ENCODE measurements around the gene DNAJB5. TPM values are rescaled to one million over a fixed set of nuclear protein-coding genes. Genes with fewer than 3 reads are reported as not detected.
A peak's percentile ranks its signal among the peaks of the same experiment; 100 is the strongest.

The DNAJB5 gene
- polyA plus RNA-seq, 1 donor = 9.3 TPM

DNA sequence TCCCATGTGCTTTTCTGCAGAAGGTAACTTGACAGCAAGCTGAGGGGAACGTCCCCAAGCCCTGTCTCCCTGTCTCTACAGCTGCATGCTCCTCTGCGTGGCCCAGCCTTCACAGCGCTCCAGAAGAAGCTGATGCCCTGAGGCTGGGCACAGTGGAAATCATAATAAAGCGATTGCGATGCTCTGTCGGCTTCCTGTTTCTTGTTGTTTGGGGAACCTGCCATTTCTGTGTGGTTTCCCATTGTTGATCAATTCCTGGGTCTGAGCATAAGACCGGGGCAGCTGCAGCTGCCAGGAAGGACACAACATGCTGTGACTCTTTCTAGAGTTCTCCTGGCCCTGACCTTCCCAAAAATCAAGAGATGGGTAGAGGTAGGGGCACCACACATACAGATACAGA, 7.2 kb upstream of the DNAJB5 start:
- DNase-seq = no peak

DNA sequence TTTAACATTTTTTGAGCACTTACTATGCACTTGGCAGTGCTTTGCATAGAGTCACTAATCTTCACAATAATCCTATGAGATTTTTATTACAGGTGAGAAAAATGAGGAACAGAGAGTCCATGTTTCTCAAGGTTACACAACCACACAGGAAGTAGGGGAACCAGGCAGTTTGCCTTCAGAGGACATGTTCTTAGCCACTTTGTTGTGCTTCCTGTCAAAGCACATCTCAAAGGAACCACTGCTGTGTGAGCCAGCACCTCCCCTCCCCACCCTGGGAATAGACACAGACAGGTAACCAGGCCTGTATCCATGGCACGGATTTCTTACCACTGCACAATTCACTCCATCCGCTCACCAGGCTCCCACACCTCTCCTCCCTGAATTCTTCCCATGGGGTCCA, 6.3 kb upstream of the DNAJB5 start:
- DNase-seq = no peak

DNA sequence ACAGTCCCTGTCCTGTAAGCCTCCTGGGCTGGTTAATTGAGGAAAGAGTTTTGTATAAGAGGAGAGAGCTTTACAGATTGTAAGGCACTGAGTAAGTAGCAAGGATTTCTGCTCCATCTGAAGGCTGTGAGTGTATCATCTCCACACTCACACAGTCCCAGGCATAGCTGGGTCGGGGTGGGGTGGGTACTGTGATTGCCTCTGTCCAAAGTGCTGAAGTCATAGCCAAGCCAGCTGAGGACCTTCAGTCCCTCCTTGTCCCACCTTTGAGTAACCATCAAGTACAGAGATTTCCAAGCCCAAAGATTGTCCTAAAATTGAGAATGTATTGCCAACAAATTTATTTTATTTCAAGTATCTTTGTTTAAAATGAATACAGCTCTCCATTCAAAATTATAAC, 5.5 kb upstream of the DNAJB5 start:
- DNase-seq = peak; percentile 75

DNA sequence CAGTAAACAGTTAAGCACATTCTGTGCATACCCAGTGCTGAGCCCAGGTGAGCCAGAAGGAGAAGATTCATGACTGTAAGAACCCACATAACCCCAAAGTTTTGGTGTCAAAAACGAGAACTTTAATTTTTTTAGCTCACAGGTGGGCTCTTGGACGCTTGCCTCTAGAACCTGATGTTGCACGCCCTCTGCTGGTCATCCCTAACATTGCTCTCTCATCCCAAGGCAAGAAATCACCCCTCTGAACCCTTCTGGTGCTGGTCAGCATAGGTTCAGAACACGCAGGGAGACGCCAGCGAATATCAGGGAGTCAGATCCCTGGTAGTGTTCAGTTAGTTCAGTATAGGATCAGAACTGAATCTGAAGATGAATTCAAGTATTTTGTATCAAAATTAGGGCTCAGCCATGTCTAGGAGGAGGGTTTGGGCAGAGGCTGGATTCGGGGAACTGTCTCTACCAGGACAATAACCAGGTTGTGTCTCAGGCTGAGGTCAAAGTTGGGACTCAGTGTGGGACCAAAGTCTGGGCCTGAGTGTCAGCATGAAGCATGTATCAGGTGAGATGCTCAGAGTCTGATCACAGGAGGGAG, 4.1 kb upstream of the DNAJB5 start:
- DNase-seq = no peak

DNA sequence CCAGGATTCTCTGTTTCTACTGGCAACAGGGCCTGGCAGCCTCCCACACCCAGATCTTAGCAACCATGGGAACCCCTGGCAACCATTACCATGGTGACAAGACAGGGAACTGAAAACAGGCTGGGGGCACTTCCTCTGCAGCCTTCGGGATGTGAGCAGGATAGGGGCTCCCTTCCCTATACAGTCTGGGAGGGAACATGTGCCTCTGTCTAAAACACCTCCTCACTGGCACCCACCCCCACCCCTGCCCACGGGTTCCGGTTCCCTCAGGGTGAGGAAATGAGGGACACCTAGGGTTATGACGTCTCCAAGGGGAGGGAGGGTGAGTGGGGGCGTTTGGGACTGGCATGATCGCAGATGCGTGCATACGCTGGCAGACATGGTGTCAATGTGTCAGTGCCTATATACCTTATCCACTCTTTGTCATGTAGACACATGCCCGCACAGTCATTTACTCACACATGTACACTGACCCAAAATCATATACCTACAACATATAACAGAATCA, 3.0 kb upstream of the DNAJB5 start:
- DNase-seq = no peak

DNA sequence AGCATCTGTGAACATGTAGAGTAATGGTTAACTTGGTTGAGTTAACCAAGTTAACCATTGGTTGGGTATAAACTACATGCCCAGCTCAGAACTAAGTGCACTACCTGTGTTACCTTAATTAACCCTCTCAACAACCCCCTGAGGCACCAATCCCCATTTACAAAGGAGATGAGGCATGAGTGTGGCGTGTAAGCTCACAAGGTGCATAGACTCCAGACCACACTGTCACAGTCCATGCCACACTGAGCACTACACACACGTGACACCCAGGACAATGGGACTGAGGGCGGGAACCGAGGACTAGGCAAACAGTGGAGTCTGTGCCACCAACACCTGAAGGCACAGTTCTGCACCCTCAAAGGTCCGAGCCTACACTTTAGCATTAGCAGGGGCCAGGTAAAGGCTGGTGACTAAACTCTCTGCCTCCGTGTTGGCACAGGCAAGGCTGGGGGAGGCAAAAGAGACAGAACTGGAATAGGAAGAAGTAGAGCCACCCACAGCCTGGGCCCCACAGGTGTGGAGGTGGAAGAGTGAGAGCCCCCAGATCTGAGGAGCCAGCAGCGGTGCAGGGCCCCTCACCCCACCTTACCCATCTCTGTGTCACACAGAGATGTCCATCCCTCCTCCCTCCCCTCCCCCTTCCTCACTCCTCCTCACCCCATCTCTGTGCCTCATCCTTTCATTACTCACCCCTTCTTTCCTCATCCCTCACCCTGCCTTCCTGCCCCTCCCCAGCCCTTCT, 2.2 kb upstream of the DNAJB5 start:
- DNase-seq = no peak

DNA sequence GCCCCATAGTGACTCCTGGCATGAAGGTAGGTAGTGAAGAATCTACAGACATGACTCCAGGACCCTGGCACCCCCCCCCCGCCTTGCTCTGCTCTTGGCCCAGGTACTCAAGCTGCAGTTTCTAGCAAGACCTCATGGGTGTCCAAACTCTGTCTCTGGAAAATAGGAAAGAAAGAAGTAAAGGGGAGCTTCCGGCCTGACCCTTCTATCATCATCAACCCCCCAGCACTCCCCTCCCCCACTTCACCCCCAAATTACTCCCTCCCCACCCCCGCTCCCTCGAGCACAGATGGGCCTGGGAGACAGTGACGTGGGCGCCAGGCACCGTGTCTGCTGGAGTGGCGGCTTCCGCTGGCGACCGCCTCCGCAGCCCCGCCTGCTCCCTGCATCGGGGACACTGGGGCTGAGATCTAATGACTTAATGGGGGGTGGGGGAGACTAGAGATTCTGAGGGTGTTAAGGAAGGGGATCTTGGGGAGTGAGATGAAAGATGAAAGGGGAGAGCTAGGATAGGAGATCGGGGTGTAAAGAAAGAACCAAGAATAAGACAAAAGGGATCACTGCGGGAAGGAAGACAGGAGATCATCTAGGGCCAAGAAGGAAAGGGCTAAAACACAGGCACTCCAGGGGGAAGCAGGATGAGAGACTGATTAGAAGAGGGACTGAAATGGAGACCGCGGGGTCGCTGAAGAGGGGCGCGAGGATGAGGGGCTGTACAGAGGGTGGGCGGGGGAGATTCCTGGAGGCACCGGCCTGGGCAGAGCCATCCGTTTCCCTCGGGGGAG, 1.1 kb upstream of the DNAJB5 start:
- no peak for DNase-seq

DNA sequence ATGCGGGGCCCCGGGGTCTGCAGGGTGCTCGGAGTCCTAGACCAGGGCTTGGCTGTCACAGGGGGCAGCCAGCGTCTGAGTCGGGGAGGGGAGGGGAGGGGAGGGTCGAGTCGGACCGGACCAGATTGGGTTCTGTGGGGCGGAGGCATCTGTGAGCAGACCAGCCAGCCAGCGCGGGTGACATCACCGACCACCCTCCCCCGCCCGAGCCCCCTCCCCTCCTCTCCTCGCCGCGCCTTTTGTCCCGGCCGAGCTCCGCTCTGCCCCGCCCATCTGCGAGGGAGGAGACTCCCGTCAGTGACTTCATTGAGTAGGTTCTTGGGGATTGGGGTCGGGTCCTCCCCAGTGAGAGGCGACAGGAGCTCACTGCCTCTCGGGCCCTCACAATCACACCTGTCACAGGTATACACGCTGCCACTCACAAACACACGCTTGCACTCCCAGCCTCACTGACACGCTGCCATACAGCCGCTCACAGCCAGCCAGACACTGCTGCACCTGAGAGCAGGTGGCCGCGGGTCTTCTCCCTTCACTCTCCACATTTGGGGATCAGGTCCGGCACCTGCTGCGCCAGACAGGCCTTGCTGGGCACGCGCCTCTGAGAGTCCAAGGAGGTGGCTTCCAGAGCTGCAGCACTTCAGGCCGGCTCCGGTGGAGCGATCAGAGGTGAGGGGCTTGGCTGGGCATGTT, 546 bp downstream of the DNAJB5 start:
- DNase-seq = peak; percentile 76

DNA sequence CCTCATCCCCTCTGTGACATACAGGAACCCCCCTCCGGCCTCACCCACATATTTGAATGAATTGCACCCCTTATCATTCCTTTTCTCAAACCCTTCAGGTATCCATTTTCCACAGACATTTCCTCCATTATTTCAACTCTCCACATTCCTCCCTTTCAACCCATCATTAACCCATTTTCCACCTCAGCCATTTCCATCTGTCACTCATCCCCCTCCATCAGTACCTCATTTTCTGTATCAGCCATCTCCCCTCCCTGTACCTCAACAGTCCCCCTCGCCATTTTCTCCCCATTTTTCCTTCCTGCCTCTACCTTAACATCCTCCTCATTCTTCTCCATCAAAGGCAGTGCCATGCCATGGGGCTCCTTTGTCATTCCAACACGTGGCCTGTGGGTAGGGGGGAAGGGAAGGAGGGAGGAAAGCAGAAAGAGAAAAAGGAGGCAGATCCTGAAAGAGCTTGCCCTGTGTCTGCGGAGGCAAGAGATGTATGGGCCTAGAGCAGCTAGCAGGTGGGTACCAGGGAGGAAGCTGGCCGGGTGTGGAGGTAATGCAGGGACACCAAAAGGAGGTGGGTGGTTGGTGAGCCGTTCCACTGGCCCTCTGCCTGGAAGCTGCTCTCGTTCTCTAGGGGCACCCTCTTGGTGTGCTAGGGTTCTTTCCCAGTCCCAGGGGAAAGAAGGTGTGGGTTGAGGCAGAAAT, 1.5 kb downstream of the DNAJB5 start:
- DNase-seq = no peak

DNA sequence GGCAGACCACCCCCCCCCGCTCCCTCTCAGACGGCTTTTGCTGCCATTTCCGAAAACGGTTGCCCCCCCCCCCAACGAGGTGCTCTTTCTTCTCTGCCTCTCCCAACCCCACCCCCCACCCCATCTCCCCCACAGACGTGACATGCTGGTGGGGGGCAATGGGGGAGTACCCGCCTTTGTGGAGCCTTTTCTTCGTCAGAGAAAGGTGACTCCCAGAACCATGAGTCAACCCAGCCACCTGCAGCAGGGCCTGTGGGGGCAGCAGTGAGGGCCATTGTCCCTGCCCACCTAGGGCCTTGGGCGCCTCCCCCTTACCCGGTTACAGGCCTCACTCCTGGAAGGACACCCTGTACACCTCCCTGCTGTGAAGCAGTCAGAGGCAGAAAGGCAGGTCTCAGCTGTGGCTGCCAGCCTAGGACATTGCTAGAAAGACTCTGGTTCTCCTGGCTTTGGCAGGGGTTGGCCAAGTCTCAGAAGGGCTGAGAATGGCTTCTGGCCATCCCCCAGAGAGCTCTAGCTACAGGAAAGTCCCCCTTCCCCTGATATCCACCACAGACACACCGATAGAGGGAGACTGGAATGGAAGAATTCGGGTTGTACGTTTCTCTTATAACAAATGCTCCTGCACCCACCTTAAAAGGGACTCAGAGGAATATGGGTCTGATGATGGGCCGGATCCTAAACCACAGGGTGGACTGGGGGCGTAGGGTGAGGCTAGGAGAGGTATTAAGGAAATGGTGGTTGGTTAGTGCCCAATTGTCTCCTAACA, 2.2 kb downstream of the DNAJB5 start:
- no peak for DNase-seq

DNA sequence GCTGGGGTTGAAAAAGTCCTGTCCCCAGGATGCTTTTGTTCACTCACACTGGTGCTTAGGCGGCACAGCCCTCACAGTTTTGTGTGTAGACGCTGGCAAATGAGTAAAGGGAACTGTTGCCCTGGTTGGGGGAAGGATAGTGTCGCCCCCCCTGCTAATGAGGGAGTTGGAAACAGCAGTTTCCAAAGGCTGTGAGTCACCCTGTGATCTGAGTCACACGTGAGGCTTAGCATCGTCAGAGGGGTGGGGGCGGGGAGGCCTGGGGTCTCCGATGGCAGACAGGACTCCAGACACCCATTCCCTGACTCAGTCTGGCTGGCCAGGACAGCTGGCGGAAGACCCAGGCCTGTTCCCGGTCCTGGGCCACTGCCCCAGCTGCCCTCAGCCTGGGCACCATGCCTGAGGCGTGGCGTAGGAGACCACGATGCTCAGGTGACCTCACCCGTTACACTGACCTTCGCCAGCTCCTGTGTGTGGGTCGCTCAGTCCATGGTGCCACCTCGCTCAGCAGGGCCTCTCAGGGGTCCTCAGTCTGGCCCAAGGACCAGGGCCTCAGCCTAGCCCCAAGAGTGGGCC, 2.9 kb downstream of the DNAJB5 start:
- DNase-seq = no peak

DNA sequence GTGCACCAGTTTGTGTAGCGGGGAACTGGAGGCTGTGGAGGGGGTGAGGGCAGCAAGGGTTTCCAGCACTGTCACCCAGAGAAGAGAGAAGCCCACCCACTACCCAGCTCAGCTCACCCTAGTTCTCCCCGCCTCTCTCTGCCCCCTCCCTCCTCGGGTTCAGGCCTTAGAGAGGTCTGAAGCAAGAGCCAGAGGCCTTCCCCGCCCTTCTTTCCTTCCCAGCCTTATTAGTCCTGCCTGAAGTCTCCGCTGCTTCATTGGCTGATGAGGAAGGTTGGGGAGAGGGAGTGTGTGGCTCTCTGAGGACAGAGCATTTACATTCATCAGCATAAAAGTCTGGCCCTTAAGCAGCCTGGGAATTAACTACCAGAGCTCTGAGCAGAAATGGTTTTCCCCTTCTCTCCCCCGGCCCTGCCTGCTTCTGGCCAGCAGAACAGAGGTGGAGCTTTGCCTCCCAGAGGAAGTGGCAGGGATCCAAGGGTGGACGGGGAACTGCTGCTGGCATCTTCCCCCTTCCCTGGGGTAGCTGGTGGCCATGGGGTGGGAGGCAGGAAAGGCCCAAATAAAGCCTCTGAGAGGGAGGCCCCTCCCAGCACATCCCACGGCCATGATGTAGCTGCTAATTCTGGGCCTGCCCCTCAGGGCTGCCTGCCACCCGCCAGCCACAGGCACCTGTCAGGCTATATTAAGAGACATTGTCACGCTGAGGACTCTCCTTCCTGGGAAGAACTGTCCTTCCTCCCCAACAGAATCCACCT, 4.1 kb downstream of the DNAJB5 start:
- no peak for DNase-seq

DNA sequence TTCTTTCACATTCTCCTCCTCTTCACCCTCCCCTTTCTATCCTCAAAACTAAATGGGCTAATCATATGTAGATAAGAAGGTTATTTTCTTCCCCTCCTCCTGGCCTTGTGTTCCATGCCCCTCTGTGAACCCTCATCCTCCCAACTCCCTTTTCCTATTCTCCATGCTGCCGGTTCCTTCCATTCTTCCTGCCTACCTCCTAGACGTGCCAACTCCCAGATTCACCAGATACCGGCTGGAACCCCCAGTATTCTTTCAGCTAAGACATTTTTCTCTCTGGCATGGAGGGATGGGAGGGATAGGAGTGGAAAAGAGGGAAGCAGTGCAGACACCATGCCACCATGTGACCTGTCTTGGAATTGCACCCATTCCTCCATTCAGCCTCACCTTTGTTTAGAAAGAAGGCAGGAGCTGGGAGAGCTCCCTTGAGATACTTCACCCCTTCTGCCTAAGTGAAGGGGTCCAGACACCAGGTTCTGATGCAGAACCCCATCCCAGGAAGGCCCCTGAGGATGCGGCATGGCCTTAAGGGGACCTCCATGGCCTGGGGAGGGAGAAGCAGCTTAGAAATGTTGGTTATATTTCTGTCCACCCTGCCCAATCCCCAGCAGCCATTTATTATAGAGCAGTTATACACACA, 4.8 kb downstream of the DNAJB5 start:
- no peak for DNase-seq

DNA sequence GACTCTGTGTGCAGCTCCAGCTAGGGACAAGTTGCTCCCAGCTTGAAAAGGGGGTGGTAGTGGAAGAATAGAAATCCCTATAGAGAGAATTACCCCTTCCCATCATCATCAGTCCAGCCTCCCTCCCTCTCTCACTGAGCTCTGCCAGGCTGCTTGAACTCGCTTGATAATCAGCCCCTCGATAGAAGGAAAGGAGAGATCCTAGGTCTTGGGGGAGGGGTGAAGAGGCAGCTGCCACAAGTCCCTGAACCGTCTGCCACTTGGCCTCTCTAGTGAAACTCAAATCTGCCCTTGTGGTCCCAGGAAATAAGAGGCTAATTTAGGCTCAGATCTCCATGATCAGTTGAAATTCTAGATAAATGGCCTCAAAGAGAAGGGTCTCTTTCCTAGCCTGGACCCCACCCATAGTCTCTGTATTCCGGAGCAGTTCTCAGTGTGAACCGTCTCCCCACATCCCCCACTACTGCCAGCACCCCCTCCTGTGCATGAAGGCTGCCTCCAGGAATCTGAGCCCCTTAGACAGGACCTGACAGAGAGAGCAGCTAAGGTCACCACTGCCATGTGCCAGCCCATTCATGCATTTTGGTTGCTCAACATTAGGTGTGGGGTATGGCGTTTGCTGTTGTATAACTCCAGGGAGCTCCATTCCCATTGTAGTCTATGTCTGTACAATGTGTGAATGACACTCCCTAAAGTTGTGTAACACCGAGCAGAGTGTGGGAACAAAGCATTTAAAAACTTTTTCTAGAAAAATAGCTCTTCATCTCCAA, 5.5 kb downstream of the DNAJB5 start:
- no peak for DNase-seq

DNA sequence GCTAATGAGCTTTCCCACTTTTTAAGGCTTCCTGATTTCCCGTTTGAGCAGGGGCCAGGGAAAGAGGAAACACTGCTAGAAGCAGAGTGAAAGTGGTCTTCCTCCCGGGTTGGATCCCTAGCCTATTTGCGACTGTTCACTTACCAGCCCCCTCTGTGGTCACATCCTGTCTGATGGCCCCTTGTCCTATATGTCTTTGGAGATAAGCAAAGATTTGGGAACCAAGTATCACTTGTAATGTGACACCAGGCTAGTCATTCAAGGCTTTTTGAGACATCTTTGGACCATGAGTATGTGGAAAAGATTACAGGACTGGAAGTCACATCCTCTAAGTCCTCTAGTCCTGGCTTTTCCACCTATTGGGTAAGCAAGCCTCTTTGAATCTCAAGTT, 6.1 kb downstream of the DNAJB5 start:
- no peak for DNase-seq

DNA sequence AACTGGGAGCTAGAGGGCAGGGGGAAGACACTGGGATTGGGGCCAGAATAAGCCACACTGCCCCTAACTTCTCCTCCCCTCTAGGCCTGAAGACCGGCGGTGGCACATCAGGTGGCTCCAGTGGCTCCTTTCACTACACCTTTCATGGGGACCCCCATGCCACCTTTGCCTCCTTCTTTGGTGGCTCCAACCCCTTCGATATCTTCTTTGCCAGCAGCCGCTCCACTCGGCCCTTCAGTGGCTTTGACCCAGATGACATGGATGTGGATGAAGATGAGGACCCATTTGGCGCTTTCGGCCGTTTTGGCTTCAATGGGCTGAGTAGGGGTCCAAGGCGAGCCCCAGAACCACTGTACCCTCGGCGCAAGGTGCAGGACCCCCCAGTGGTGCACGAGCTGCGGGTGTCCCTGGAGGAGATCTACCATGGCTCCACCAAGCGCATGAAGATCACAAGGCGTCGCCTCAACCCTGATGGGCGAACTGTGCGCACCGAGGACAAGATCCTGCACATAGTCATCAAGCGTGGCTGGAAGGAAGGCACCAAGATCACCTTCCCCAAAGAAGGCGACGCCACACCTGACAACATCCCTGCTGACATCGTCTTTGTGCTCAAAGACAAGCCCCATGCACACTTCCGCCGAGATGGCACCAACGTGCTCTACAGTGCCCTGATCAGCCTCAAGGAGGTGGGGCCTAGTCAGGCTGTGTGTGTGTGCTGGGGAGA, 6.8 kb downstream of the DNAJB5 start:
- DNase-seq = no peak

DNA sequence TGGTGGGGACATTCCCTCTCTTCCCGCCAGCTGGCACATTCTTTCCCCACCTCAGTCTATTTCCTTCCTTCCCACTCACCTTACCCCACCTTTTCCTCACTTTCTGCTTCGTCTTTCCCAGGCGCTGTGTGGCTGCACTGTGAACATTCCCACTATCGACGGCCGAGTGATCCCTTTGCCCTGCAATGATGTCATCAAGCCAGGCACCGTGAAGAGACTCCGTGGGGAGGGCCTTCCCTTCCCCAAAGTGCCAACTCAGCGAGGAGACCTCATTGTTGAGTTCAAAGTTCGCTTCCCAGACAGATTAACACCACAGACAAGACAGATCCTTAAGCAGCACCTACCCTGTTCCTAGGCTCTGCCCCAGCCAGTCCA, 7.3 kb downstream of the DNAJB5 start:
- no peak for DNase-seq

DNA sequence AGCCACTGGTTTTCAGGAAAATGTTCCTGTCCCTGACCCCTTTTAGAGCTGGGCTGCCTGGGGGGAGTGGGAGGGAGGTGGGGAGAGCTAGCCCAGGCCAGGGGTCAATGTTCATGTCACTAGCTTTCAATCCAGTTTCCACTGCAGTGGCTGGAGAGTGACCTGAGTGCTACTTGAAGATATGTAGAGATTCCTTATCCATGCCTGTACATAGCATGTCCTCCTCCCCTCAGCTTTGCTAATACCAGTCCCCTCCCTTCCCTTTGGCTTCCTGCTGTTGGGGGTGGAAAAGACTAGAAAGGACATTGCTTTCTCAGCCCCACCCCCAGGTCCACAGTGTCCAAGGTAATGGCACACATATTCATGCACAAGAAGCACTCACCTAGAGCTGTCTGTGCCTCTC, 7.8 kb downstream of the DNAJB5 start:
- no peak for DNase-seq

Data from left kidney (tissue), 2 donors.